CD4-positive, CD25-positive, alpha-beta regulatory T cell (primary cell): ENCODE data around the gene ATP2B1. TPM values are rescaled to one million over a fixed set of nuclear protein-coding genes. Genes with fewer than 3 reads are reported as not detected.
A peak's percentile ranks its signal among the peaks of the same experiment; 100 is the strongest.

Source experiments
- ATAC-seq, 2 donors: fragments of 150-1000 bp; cut with Tn5 transposase; one replicate each; pipeline ENCODE4 v1.10.0; 2021; ENCODE audit warnings: low read depth in 2 of 2, moderate number of reproducible peaks in 2 of 2, moderate library complexity in 1 of 2
- DNase-seq, 3 donors: peaks; one replicate each; pipeline versions ENCODE4 v3.0.0 to v3.0.0-alpha.2; 2012 to 2022; ENCODE audit warnings: mixed read lengths in 1 of 3
- H3K27ac ChIP-seq: one replicate; pipeline ENCODE4 v1.7.0; 2013; ENCODE audit warnings: mild to moderate bottlenecking, low read length; ENCODE audit not compliant: insufficient read depth, poor library complexity, severe bottlenecking
- H3K27me3 ChIP-seq: one replicate; pipeline ENCODE4 v1.7.0; 2013; ENCODE audit warnings: low read length; ENCODE audit not compliant: control insufficient read depth, insufficient read depth
- H3K36me3 ChIP-seq: one replicate; pipeline ENCODE4 v1.7.0; 2013; ENCODE audit warnings: mild to moderate bottlenecking, low read length, moderate library complexity; ENCODE audit not compliant: control insufficient read depth, insufficient read depth
- H3K4me1 ChIP-seq: 2 replicates; pipeline ENCODE4 v1.7.0; 2013; ENCODE audit warnings: mild to moderate bottlenecking, low read length; ENCODE audit not compliant: insufficient read depth, control insufficient read depth, poor library complexity, severe bottlenecking
- H3K4me3 ChIP-seq: one replicate; pipeline ENCODE4 v1.7.0; 2013; ENCODE audit warnings: low read depth, mild to moderate bottlenecking, low read length, moderate library complexity
- H3K9me3 ChIP-seq, 2 experiments: 1 replicate in 1 of 2; 2 replicates in 1 of 2; pipeline ENCODE4 v1.7.0; 2013; ENCODE audit warnings: low read length in 2 of 2, mild to moderate bottlenecking in 1 of 2, moderate library complexity in 1 of 2; ENCODE audit not compliant: control insufficient read depth in 2 of 2
- H3K27ac Mint-ChIP-seq, 3 donors: one replicate each; pipeline ENCODE4 v1.8.0; 2020 to 2022; ENCODE audit warnings: mild to moderate bottlenecking in 3 of 3, mixed read lengths in 3 of 3, moderate library complexity in 2 of 3
- H3K27me3 Mint-ChIP-seq: one replicate; pipeline ENCODE4 v1.8.0; 2022; ENCODE audit warnings: mild to moderate bottlenecking, mixed read lengths
- H3K36me3 Mint-ChIP-seq: one replicate; pipeline ENCODE4 v1.8.0; 2020; ENCODE audit warnings: mixed read lengths
- H3K4me1 Mint-ChIP-seq, 4 donors: one replicate each; pipeline ENCODE4 v1.8.0; 2020 to 2022; ENCODE audit warnings: mixed read lengths in 4 of 4, mild to moderate bottlenecking in 1 of 4
- H3K4me3 Mint-ChIP-seq, 4 donors: one replicate each; pipeline ENCODE4 v1.8.0; 2020 to 2022; ENCODE audit warnings: mild to moderate bottlenecking in 4 of 4, mixed read lengths in 4 of 4, moderate library complexity in 3 of 4
- H3K9me3 Mint-ChIP-seq, 7 donors: one replicate each; pipeline ENCODE4 v1.8.0; 2020 to 2022; ENCODE audit warnings: mixed read lengths in 7 of 7, mild to moderate bottlenecking in 3 of 7, moderate library complexity in 2 of 7
- polyA plus RNA-seq, 4 donors: library from polyadenylated mRNA; unstranded; fragments of 300-500 nt; fragmentation: Illumina TruSeq; gene quantifications; one replicate each; pipeline ENCODE4 v1.2.3, GENCODE V29; 2021
- total RNA-seq: library from RNA; stranded (reverse); gene quantifications from one replicate; pipeline ENCODE4 v1.2.3, GENCODE V29; 2022

ATP2B1 gene
- total and polyA plus RNA-seq, 5 donors from 2014 or later = 51.1 to 189 (median 73.5) TPM

- no peaks in the 10 kb centered on the region for H3K27me3 Mint-ChIP-seq
- H3K36me3 ChIP-seq = no peaks in the 10 kb centered on the region
- peaks cover 64 to 89% (median 78%) of the 10 kb centered on the region in 4 donors for H3K4me1 Mint-ChIP-seq
- H3K27me3 ChIP-seq = no peaks in the 10 kb centered on the region
- H3K27ac Mint-ChIP-seq = peak overlapping the region in 1 of 3 donors; percentile 5
- no peak overlapping the region for H3K27ac ChIP-seq
- ATAC-seq (no peak), DNase-seq (no peak)
- peaks cover 79% of the 10 kb centered on the region for H3K4me1 ChIP-seq
- H3K4me3 Mint-ChIP-seq = peak overlapping the region in 2 of 4 donors; percentile 4 to 21
- peaks cover 9% of the 10 kb centered on the region for H3K36me3 Mint-ChIP-seq
- H3K9me3 ChIP-seq = no peaks in the 10 kb centered on the region
- peak overlapping the region; percentile 4 for H3K4me3 ChIP-seq
- no peaks in the 10 kb centered on the region for H3K9me3 Mint-ChIP-seq
Observed at GRCh38 chr12:89695830-89696229, 12.8 kb downstream of the ATP2B1 start.

- Histone ChIP-seq H3K36me3 (no peaks in the 10 kb centered on the region), H3K27ac (peak overlapping the region; percentile 10), H3K9me3 (no peaks in the 10 kb centered on the region), H3K4me1 (peaks cover 79% of the 10 kb centered on the region), H3K27me3 (no peaks in the 10 kb centered on the region), H3K4me3 (no peak overlapping the region)
- no peak overlapping the region for H3K4me3 Mint-ChIP-seq
- no peak for DNase-seq
- no peaks in the 10 kb centered on the region for H3K9me3 Mint-ChIP-seq
- H3K36me3 Mint-ChIP-seq = peaks cover 9% of the 10 kb centered on the region
- no peak for ATAC-seq
- no peak overlapping the region for H3K27ac Mint-ChIP-seq
- peaks cover 56 to 88% (median 78%) of the 10 kb centered on the region in 4 donors for H3K4me1 Mint-ChIP-seq
- H3K27me3 Mint-ChIP-seq = no peaks in the 10 kb centered on the region
Observed at GRCh38 chr12:89695100-89695499, 13.5 kb downstream of the ATP2B1 start.

- Mint-ChIP-seq H3K36me3 (peaks cover 9% of the 10 kb centered on the region), H3K4me1 (peaks cover 57 to 91% (median 81%) of the 10 kb centered on the region in 4 donors), H3K27me3 (no peaks in the 10 kb centered on the region), H3K9me3 (no peaks in the 10 kb centered on the region), H3K27ac (peak overlapping the region in 1 of 3 donors; percentile 47), H3K4me3 (peak overlapping the region in 3 of 4 donors; percentile 26 to 51 (median 29))
- Histone ChIP-seq H3K9me3 (no peaks in the 10 kb centered on the region), H3K4me3 (peak overlapping the region; percentile 20), H3K4me1 (peaks cover 82% of the 10 kb centered on the region), H3K36me3 (no peaks in the 10 kb centered on the region), H3K27me3 (no peaks in the 10 kb centered on the region), H3K27ac (no peak overlapping the region)
- DNase-seq (no peak), ATAC-seq (no peak)
Observed at GRCh38 chr12:89694542-89694941, 14.1 kb downstream of the ATP2B1 start.

- Histone ChIP-seq H3K9me3 (no peaks in the 10 kb centered on the region), H3K27ac (no peak overlapping the region), H3K36me3 (no peaks in the 10 kb centered on the region), H3K27me3 (no peaks in the 10 kb centered on the region), H3K4me1 (peaks cover 81% of the 10 kb centered on the region), H3K4me3 (peak overlapping the region; percentile 20)
- Mint-ChIP-seq H3K27me3 (no peaks in the 10 kb centered on the region), H3K4me3 (peak overlapping the region; percentile 26 to 43 (median 36)), H3K36me3 (peaks cover 9% of the 10 kb centered on the region), H3K4me1 (peaks cover 57 to 91% (median 81%) of the 10 kb centered on the region in 4 donors), H3K27ac (no peak overlapping the region), H3K9me3 (no peaks in the 10 kb centered on the region)
- no peak for ATAC-seq
- DNase-seq = no peak
Observed at GRCh38 chr12:89693639-89694202, 14.9 kb downstream of the ATP2B1 start.

- Histone ChIP-seq H3K27me3 (no peaks in the 10 kb centered on the region), H3K4me1 (peaks cover 80% of the 10 kb centered on the region), H3K27ac (no peak overlapping the region), H3K36me3 (no peaks in the 10 kb centered on the region), H3K9me3 (no peaks in the 10 kb centered on the region), H3K4me3 (peak overlapping the region; percentile 5)
- ATAC-seq (no peak), DNase-seq (no peak)
- Mint-ChIP-seq H3K36me3 (peaks cover 4% of the 10 kb centered on the region), H3K4me1 (peaks cover 56 to 90% (median 78%) of the 10 kb centered on the region in 4 donors), H3K27me3 (no peaks in the 10 kb centered on the region), H3K4me3 (no peak overlapping the region), H3K27ac (no peak overlapping the region), H3K9me3 (no peaks in the 10 kb centered on the region)
Observed at GRCh38 chr12:89692439-89692838, 16.2 kb downstream of the ATP2B1 start.

GRCh38 chr12:89691659-89692058, 17.0 kb downstream of the ATP2B1 start:
- no peaks in the 10 kb centered on the region for H3K27me3 ChIP-seq
- peak overlapping the region in 2 of 4 donors; percentile 13 to 15 for H3K4me3 Mint-ChIP-seq
- no peak for DNase-seq
- H3K4me1 ChIP-seq = peaks cover 75% of the 10 kb centered on the region
- H3K36me3 ChIP-seq = no peaks in the 10 kb centered on the region
- no peaks in the 10 kb centered on the region for H3K27me3 Mint-ChIP-seq
- peaks cover 4% of the 10 kb centered on the region for H3K36me3 Mint-ChIP-seq
- no peaks in the 10 kb centered on the region for H3K9me3 Mint-ChIP-seq
- no peak overlapping the region for H3K27ac ChIP-seq
- no peaks in the 10 kb centered on the region for H3K9me3 ChIP-seq
- ATAC-seq = no peak
- peaks cover 58 to 89% (median 75%) of the 10 kb centered on the region in 4 donors for H3K4me1 Mint-ChIP-seq
- peak overlapping the region; percentile 5 for H3K4me3 ChIP-seq
- no peak overlapping the region for H3K27ac Mint-ChIP-seq

- H3K27me3 Mint-ChIP-seq = no peaks in the 10 kb centered on the region
- Histone ChIP-seq H3K27me3 (no peaks in the 10 kb centered on the region), H3K9me3 (no peaks in the 10 kb centered on the region), H3K4me1 (peaks cover 75% of the 10 kb centered on the region), H3K27ac (no peak overlapping the region), H3K36me3 (no peaks in the 10 kb centered on the region), H3K4me3 (peak overlapping the region; percentile 5)
- DNase-seq (no peak), ATAC-seq (no peak)
- H3K27ac Mint-ChIP-seq = peak overlapping the region in 2 of 3 donors; percentile 14 to 55
- peaks cover 8% of the 10 kb centered on the region for H3K36me3 Mint-ChIP-seq
- H3K4me3 Mint-ChIP-seq = peak overlapping the region in 2 of 4 donors; percentile 13 to 28
- H3K9me3 Mint-ChIP-seq = no peaks in the 10 kb centered on the region
- H3K4me1 Mint-ChIP-seq = peaks cover 58 to 89% (median 73%) of the 10 kb centered on the region in 4 donors
Observed at GRCh38 chr12:89690925-89691324, 17.7 kb downstream of the ATP2B1 start.

- ATAC-seq (no peak), DNase-seq (no peak)
- Mint-ChIP-seq H3K36me3 (peaks cover 15% of the 10 kb centered on the region), H3K9me3 (no peaks in the 10 kb centered on the region), H3K4me1 (peaks cover 65 to 93% (median 77%) of the 10 kb centered on the region in 4 donors), H3K27me3 (no peaks in the 10 kb centered on the region), H3K27ac (no peak overlapping the region), H3K4me3 (peak overlapping the region in 1 of 4 donors; percentile 64)
- peak overlapping the region; percentile 42 for H3K4me3 ChIP-seq
- H3K9me3 ChIP-seq = no peaks in the 10 kb centered on the region
- H3K27me3 ChIP-seq = no peaks in the 10 kb centered on the region
- peaks cover 63% of the 10 kb centered on the region for H3K4me1 ChIP-seq
- no peaks in the 10 kb centered on the region for H3K36me3 ChIP-seq
- peak overlapping the region; percentile 6 for H3K27ac ChIP-seq
Observed at GRCh38 chr12:89689306-89689705, 19.3 kb downstream of the ATP2B1 start.
